NCI-H2081 treated with DMSO at 0.1 percent for 48 hours (cell line): ENCODE measurements around the gene TRDN.
"Not testable (repeated sequence)": the region's sequence is repeated elsewhere in the genome, so short reads cannot be mapped to it uniquely, and the experiment has no call there.

ENCODE experiments used
- DNase-seq: peaks from one replicate; lab custom pipeline; 2025; lab: John Stamatoyannopoulos, UW

TRDN gene

DNA sequence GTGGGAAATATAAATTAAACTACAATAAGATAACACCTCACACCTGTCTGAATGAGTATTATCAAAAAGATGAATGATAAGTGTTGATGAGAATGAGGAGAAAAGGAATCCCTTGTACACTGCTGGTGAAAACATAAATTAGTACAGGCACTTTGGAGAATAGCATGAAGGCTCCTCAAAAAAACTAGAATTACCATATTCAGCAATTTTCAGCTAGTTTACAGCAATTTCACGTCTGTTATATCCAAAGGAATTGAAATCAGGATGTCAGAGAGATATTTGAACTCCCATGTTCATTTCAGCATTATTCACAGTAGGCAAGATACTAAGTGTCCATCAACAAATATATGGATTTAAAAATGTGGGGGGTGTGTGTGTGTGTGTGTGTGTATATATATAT lies 348.1 kb downstream of the TRDN start:
- no peak for DNase-seq

DNA sequence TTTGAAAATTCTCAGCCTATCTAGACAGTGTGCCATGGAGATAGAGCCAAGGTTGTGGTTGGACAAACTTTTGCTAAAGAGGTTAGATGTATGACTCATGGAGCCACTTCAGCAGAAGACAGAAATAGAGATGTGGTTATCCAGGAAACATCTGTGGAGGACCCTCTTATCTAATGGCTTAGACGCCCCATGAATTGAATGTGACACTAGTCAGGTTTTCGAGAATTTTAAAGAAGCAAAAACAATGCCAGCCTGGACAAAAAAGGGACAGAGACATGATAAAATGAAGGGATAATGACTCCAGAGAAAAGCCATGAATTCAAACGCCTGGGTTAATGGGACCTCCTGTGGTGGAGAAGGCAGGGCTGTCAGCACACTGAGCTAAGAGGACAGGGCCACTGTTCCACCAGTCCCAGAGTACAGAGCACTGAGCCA lies 360.2 kb downstream of the TRDN start:
- no peak for DNase-seq

DNA sequence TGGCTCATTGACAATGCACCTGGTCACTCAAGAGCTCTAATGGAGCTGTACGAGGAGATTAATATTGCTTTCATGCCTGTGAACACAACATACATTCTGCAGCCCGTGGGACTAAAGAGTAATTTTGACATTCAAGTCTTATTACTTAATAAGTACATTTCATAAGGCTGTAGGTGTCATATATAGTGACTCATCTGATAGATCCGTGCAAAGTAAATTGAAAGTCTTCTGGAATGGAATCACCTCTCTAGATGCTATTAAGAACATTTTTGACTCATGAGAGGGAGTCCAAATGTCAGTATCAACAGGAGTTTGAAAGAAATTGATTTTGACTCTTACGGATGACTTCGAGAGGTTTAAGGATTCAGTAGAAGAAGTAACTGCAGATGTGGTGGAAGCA lies 372.8 kb downstream of the TRDN start:
- DNase-seq, result no peak

DNA sequence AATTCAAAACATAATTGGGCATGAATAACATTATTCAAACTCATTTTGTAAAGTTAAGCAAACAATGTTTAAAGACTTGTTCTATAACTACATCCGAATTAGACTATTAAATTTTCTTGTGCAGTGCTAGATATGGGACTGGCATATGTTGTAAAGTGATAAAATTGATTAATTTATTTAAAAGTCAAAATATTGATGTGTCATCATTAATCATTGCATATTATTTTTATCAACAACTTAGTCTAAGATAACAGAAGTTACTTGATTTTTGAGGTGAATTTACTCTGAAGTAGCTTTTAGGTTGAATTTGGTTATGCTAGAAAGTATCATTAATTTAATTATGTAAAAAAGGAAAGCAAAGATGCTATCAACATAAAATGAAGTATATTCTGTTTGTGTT lies 396.1 kb downstream of the TRDN start:
- no peak for DNase-seq

DNA sequence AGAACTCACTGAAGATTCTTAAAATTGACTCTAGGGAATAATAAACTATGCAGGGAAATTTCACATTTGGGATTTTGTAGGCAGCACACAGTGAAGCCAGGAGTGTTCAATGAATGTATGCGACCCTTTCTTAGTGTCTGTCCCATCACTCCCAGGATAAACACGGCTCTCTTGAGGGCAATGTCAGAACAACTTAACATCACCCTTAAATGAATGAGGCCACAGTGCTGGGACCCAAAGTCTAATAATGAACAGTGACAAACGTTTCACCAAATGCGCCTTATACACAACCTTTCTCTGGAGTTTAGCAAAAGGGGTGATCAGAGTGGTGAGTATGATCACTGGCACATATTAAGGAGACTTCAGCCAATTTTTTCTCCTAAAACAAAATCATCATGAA lies 403.4 kb downstream of the TRDN start:
- no peak for DNase-seq

DNA sequence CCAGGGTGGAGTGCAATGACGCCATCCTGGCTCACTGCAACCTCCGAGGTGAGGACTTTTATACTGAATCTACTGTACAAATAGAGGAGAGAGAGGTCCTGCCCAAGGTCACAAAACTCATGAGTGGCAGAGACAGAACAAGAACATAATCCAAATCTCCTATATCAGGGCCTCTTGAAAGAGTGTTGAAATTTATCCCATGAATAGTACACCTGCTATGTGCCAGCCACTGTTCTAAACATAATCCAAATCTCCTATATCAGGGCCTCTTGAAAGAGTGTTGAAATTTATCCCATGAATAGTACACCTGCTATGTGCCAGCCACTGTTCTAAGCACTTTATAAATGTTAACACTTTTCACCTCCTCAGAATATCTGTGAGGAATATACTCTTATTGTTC lies 409.0 kb downstream of the TRDN start:
- DNase-seq, result not testable (repeated sequence)

DNA sequence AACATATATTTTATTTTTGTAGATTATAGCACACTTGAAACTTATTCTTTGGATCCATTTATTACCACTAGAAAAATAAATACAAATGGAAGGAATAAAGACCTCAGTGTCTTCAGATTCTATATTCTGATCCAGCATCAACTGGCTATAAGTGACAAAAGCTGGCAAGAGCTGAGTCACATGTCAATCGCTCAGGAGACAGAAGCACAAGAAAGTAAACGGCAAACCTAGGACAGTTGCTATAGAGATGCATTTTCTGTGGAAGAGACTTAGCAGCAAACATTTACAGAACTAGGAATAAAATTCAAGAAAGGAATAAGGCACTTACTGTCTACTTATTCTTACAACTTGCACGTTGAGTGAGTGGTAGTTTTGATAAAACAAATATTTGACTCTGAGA lies 410.4 kb downstream of the TRDN start:
- DNase-seq, result no peak

DNA sequence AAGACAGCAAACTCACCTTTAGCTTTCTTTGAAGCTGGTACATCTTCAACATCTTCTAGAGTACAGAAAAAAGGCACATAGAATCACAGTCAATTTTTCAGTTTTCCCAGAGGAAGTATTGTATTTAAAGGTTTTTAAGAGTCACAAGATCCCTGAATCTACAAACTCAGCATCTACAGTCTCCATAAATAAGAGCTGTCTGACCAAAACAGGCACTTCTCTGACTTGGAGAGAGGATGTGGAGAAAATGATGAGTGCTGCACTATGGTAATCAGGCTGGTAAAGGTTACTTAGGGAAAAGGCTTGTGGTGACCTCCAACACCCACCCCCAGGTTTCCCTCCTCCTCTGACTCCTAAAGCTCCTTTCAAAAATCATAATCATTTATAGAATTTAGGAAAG lies 412.7 kb downstream of the TRDN start:
- no peak for DNase-seq

DNA sequence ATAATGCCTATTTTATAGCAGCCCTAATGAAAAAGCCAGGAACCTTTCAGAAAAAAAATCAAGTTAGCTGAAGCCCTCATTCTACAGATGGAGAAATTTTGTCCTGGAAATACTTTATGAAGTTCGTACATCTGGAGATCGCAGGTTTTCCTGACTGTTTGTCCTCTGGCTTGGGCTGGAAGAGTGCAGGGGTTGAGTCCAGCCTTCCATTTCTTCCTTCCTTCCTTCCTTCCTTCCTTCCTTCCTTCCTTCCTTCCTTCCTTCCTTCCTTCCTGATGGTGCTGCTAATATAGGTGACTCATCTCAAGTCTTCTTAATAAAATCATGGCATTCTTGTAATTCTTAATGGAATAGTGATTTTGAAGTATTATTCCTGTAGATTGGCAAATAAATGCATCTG lies 413.3 kb downstream of the TRDN start:
- DNase-seq, result no peak

DNA sequence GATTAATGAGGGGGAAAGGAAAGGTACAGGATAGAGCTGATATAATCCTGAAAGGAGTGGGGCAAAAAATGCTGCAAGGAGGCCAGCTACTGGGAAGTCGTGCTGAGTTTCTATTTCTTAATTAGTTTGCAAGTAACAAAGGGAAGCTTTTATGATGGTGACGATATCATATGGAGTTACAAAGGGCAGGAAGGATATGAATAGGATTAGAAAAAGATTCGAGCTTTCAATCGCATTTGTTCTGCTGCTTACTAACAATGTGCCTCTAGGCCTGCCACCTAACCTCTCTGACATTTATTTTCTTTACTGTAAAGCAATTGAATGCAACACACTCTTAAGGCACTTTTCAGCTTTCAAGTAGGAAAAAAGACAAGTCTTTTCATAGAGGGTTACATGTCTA lies 421.5 kb downstream of the TRDN start:
- no peak for DNase-seq

DNA sequence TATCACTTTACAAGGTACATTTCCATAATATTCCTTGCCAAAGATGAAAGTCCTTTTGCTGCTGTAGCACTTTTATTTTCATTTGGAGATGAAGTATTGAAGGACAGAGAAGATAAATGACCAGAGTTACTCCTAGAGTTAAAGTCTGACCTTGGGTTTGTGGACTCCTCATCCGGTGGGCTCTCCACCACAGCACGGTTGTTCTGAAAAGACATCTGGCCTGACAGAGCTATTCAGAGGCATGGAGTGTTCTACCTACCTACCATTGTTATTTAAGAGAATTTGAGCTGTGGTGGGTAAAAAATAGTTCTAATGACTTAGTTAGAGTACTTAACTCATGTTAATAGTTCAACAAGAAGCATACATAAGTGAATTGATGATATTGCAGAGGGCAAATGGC lies 422.3 kb downstream of the TRDN start:
- DNase-seq, result no peak

DNA sequence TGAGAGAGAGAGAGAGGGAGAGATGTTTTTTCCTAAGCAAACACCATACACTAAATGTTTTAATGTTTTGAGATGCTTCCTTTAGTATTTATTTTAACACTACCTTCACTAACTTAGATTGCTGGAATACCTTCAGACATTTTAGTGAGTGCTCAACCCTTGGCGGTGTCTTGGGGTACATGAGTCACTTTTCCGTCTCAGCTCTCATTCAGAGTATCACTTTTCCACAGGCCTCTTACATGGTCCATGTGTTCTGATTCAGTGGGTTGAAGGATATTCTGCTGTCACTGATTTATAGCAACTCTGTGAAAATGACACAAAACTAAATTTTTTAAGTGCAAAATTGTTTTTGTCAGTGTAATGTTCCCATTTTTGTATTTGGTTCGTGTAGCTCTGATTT lies 422.8 kb downstream of the TRDN start:
- no peak for DNase-seq

DNA sequence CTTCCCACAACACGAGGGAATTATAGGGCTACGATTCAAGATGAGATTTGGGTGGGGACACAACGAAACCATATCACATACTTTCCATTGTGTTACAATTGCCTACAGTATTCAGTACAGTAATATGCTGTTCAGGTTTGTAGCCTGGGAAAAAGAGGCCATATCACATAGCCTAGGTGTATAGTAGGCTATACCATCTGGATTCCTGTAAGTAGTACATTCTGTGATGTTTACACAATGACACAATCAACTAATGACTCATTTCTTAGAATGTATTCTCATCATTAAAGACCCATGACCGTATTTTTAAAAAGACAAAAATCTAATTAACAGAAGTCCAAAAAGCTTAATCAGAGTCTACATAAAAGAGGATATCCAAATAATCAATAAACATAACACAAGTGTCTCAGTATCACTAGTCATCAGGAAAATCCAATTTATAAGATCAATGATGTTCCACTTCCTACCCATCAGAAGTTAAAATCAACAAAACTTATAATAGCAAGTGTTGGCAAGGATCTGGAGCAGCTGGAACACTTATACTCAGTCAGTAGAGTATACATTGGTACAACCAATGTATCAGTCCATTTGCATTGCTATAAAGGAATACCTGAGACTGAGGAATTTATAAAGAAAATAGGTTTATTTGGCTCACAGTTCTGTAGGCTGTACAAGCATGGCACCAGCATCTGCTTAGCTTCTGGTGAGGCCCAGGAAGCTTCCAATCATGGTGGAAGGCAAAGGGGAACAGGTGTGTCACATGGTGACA lies 424.8 kb downstream of the TRDN start:
- DNase-seq, result no peak

DNA sequence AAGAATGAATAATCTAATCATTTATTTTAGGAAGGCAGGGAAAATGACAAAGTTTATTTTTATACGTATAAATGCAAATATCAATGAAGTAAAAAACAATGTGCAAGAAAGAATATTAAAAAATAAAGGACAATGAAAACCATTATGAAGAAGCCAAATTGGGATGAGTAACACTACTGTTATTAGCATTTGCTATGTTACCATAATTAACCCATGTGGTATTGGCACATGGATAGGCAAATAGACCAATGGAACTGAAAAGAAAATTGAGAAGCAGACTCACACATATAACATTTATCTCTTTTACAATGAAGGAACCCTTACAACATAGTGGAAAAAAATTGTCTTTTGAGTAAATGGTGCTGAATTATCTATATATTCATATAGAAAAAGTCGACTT lies 426.1 kb downstream of the TRDN start:
- no peak for DNase-seq

DNA sequence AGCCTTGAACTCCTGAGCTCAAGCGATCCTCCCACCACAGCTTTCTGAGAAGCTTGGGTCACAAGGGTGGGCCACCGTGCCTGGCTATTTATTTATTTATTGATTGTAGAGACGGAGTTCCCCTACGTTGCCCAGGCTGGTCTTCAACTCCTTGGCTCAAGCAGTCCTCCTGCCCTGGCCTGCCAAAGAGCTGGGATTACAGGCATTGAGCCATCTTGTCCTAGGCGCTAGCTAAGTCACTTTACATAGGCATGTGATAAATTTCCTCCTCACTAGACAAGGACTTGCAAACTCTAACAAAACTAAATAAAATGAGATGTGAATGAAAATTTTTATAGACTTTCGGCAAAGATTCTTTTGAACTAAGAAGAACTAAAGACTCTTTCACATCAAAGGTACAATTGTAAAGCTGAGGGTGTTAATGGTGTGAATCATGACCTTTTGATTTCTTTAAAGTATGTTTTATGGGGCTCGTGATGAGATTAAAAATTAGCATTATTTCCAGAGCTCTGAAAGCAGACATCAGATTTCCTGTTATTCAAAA lies 428.7 kb downstream of the TRDN start:
- DNase-seq, result no peak

DNA sequence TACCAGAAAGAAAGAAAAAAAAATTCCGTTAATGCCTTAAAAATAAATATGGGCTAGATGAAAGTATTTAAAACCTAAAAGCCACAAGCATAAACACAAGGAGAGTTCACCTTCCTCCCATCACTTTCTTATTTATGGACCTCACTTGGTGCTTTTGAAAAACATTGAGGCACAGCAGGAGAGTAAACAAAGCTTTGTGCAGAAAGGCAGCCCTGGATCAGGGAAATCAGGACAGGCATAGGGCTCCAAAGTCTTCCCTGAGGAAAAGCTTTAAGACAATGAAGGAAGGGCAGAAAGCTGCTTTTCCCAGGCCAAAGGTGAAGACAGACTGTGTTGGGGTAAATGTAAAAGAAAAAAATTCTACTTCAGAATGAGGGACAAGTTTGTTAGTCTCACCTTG lies 432.8 kb downstream of the TRDN start:
- DNase-seq, result no peak

DNA sequence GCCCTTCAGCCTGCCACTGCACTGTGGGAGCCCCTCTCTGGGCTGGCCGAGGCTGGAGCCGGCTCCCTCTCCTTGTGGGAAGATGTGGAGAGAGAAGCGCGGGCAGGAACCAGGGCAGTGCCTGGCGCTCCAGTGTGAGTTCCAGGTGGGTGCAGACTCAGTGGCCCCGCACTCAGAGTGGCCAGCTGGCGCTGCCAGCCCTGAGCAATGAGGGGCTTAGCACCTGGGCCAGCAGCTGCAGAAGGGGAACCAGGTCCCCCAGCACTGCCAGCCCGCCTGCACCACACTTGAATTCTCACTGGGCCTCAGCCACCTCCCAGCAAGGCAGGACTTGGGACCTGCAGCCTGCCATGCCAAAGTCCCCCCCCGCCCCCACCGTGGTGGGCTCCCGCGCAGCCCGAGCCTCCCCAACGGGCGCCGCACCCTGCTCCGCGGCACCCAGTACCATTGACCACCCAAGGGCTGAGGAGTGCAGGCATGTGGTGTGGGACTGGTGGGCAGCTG lies 434.8 kb downstream of the TRDN start:
- no peak for DNase-seq

DNA sequence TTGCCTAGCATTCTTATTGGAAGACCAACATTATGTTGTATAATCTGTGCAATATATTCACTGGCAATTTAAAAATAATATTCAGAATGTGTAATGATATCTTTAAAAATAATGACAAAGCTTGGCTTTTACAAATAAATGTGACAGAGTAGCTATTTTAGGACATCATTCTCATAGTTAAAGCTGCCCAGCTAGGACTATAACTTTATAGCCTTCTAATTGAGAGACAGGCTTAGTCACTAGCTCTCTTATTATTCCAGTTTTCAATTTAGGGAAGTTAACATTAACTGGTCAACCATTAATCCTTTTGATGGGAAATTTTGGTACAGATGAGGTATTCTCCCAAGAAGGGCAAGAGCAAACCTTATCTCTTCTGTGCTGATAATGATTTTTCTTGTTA lies 443.5 kb downstream of the TRDN start:
- DNase-seq, result no peak

DNA sequence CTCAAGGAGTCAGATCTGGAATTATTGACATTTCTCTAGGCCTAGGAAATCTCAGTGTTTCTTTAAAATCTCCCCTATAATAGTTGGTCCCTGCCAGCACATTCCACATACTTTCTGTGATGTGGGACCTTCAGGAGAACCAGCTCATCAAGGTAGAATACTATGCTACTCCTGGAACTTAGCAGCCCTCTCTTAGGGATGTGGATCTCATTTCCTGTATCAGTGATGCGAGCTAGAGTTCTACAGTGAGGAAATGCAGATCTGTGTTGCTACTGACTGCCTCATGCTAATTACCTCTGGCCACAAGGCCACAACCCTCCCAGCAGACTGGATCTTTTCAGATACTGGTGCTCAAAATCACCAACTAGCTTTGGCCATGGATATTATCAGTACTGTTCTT lies 446.9 kb downstream of the TRDN start:
- DNase-seq, result no peak

DNA sequence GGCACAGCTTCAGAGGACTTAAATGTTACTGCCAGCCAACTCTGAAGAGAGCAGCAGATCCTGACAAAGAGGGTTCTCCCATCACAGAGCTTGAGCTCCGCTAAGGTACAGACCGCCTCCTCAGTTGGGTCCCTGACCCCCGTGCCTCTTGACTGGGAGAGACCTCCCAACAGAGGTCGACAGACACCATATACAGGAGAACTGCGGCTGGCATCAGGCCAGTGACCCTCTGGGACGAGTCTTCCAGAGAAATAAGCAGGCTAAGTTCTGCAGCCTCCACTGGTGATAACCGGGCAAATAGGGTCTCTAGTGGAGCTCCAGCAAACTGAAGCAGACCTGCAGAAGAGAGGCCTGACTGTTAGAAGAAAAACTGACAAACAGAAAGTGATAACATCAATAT lies 453.8 kb downstream of the TRDN start:
- no peak for DNase-seq

DNA sequence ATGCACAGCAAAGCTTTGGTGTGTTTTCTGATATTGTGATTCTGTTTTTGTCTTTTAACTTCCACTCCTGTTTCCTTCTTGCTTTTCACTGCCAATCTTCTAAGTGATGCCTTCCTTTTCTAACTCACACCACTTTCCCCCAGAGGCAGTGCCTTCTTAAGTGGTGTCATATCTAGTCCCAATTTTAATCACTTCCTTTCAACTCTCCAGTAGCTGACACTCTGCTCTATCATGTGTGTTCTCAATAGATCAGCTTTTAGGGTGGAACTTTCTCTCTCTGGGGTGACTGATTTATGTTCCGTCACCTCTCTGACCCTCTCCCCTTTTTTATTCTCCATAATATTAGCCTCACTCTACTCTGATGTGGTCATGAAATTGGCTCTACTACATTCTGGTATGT lies 460.0 kb downstream of the TRDN start:
- DNase-seq, result no peak

DNA sequence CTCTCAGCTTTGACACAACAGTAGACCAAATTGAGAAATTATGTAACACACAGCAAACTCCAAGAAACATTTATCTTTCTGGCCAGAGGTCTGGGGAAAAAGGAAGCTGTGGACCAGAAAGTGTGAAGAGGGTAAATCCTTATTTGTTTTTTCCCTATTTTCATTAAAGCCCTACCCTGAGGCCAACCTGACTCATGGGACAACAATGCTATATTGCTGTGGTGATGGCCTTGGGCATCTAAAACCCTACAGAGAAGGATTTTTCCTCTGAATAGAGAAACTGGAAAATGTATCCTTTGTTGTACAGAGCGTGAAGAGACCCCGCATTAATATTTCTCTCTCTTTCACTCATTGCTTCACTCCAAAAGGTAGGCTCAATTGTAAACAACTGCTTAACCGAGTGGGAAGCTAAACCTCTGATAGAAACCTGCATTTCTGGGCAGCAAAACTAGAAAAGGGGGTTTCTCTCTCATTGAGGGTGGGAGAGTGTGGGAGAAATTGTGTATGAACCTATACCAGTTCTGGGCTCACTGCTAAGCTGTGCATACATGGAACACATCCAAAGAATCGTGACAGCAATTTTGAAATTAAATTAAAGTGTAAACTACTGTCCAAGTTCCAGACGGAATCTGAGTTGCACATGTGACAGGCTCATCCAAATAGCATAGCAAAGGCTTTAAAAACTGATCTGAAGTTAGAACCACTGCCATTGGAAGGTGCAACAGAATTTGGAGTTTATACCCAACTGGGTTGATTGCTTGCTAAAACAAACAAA lies 465.2 kb downstream of the TRDN start:
- DNase-seq, result no peak

DNA sequence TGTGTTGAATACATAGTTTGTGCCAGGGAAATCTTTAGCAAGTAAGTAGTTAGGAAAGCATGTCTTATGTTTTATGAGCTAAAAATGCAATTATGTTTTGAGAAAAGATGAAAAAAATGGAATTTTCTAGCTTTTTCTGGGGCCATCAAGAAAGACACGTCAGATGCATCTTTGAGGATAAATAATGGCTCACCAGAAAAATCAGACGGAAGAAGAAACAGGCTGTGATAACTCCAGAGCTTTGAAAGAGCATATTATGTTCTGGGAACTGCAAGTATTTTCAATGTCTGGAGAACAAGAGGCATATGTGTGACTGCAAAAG lies 467.0 kb downstream of the TRDN start:
- no peak for DNase-seq
